ENCODE data around the gene MGAT1. TPM values are rescaled to one million over a fixed set of nuclear protein-coding genes. Genes with fewer than 3 reads are reported as not detected.

The MGAT1 gene
- polyA plus RNA-seq, 2 of the 4 experiments (the other 2 are of a cell fraction) = 53.0 to 61.8 TPM

DNA sequence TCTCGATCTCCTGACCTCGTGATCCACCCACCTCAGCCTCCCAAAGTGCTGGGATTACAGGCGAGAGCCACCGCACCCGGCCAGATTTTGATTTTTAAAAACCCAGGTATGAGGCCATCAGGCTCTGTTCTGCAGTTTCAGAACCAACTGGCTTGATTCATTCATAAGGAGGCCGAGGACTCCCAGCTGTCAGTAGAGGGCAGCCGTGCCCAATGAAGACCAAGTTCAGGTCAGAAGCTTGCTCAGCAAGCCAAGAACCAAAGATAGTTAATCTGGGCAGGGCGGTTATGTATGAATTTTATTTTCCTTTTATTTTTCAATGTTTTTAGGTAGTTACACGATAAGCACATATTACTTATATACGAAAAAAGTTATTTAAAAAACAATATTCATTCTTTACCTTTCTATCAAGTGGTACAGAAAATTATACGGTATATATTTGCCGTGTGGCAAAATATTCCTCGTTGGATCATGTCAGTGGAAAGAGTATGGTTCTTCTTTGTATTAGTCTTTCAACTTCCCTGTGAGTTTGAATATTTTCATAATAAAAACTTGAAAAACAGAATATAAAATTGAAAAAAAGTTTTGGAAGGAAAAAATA, 18.0 kb downstream of the MGAT1 start:
- H3K4me2 ChIP-seq = no peak overlapping the region
- H3K27ac ChIP-seq = no peak overlapping the region
- peaks cover 15% of the 10 kb centered on the region for H3K4me1 ChIP-seq
- ChIA-PET POLR2A (interaction anchor here (0.9 to 1.2 kb wide), 3 partner anchors 24 to 76 kb away, joined by 3 to 8 read pairs (median 4); partner anchors contain the start of gene ZFP62), CTCF (interaction anchor here (0.6 to 3.6 kb wide), 25 partner anchors 9 to 501 kb away, joined by 3 to 38 read pairs (median 4); partner anchors contain the start of gene MGAT1)
- H3K4me3 ChIP-seq = no peak overlapping the region
- peak; percentile 84 to 85 for DNase-seq (ENCODE audit: low read depth in 1 of 2, low spot score in 1 of 2)
- FAIRE-seq = no peak
- 30% methylated on average over 13 of the region's 13 CpGs for WGBS (ENCODE audit: missing lambda C conversion rate)
- H3K9me3 ChIP-seq = no peaks in the 10 kb centered on the region
- ATAC-seq = peak; percentile 71 to 85; a peak in 5 of 6 replicates
- TF ChIP-seq, protein P1, sequence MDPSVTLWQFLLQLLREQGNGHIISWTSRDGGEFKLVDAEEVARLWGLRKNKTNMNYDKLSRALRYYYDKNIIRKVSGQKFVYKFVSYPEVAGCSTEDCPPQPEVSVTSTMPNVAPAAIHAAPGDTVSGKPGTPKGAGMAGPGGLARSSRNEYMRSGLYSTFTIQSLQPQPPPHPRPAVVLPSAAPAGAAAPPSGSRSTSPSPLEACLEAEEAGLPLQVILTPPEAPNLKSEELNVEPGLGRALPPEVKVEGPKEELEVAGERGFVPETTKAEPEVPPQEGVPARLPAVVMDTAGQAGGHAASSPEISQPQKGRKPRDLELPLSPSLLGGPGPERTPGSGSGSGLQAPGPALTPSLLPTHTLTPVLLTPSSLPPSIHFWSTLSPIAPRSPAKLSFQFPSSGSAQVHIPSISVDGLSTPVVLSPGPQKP (IDR thresholded peaks at IDR 0.05; ENCODE audit: low read depth, low read length) = no peak
- TF ChIP-seq RNF2 (IDR thresholded peaks at IDR 0.05; ENCODE audit: borderline replicate concordance, low read depth) (no peak), SMC3 (IDR thresholded peaks at IDR 0.05) (peak; percentile 70), MAFK (IDR thresholded peaks at IDR 0.05; ENCODE audit: partially characterized antibody) (no peak), CHD4 (IDR thresholded peaks at IDR 0.05; ENCODE audit: borderline replicate concordance) (no peak), RAD21 (conservative IDR thresholded peaks at IDR 0.05 in 1 of 2, IDR thresholded peaks at IDR 0.05 in 1 of 2) (peak; percentile 88 to 92)
- TF ChIP-seq, protein P2, sequence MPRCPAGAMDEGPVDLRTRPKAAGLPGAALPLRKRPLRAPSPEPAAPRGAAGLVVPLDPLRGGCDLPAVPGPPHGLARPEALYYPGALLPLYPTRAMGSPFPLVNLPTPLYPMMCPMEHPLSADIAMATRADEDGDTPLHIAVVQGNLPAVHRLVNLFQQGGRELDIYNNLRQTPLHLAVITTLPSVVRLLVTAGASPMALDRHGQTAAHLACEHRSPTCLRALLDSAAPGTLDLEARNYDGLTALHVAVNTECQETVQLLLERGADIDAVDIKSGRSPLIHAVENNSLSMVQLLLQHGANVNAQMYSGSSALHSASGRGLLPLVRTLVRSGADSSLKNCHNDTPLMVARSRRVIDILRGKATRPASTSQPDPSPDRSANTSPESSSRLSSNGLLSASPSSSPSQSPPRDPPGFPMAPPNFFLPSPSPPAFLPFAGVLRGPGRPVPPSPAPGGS (IDR thresholded peaks at IDR 0.05) = no peak
- TF ChIP-seq, protein P3, sequence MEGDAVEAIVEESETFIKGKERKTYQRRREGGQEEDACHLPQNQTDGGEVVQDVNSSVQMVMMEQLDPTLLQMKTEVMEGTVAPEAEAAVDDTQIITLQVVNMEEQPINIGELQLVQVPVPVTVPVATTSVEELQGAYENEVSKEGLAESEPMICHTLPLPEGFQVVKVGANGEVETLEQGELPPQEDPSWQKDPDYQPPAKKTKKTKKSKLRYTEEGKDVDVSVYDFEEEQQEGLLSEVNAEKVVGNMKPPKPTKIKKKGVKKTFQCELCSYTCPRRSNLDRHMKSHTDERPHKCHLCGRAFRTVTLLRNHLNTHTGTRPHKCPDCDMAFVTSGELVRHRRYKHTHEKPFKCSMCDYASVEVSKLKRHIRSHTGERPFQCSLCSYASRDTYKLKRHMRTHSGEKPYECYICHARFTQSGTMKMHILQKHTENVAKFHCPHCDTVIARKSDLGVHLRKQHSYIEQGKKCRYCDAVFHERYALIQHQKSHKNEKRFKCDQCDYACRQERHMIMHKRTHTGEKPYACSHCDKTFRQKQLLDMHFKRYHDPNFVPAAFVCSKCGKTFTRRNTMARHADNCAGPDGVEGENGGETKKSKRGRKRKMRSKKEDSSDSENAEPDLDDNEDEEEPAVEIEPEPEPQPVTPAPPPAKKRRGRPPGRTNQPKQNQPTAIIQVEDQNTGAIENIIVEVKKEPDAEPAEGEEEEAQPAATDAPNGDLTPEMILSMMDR (IDR thresholded peaks at IDR 0.05) = peak; percentile 77

DNA sequence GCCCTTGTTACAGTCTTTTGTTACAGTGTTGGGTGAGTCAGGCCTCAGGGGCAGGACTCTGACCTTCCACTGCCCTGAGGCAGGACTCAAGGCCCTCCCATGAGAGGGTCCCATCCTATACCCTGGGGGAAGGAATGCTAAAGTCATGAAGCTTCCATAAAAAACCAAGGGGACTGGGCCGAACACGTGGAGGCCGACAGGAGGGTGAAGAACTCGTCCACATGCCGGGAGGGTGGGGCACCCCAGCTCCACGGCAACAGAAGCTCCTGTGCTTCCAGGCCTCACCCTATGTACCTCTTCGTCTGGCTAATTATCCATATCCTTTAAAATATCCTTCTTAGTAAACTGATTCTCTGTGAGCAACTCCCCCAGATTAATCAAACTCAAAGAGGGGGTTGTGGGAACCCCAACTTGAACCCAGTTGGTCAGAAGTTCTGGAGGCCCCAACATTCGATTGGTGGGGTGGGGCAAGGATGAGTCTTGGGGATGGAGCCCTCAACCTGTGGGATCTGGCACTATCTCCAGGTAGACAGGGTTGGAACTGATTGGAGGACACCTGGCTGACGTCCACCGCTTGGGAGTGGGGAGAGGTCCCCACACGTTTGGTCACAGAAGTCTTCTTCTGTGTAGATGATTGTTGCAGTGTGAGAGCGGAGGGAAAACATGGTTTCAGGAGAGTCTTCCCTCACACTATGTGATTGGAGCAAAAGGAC, 19.1 kb downstream of the MGAT1 start:
- WGBS (ENCODE audit: missing lambda C conversion rate) = 81% methylated on average over 12 of the region's 12 CpGs
- FAIRE-seq (no peak), ATAC-seq (no peak), DNase-seq (ENCODE audit: low read depth in 1 of 2, low spot score in 1 of 2) (no peak)
- H3K9me3 ChIP-seq = no peaks in the 10 kb centered on the region
- no peak for TF ChIP-seq ZNF302 (CRISPR knock-in tag; IDR thresholded peaks at IDR 0.05)
- TF ChIP-seq, protein P2 (IDR thresholded peaks at IDR 0.05) = no peak
- no peak for TF ChIP-seq FOSL2 (IDR thresholded peaks at IDR 0.05)
- no peak for TF ChIP-seq FOSL2 (CRISPR knock-in tag; IDR thresholded peaks at IDR 0.05)
- H3K4me3 ChIP-seq = no peak overlapping the region
- CTCF ChIA-PET = interaction anchor here (0.8 to 3.6 kb wide), 18 partner anchors 9 to 502 kb away, joined by 3 to 38 read pairs (median 4); partner anchors contain the start of gene MGAT1
- H3K4me1 ChIP-seq = peaks cover 15% of the 10 kb centered on the region
- no peak overlapping the region for H3K27ac ChIP-seq
- H3K4me2 ChIP-seq = no peak overlapping the region
- POLR2A ChIA-PET = interaction anchor here (1.2 kb wide), 1 partner anchor 27 kb away, joined by 8 read pairs; no protein-coding TSS in a partner anchor

DNA sequence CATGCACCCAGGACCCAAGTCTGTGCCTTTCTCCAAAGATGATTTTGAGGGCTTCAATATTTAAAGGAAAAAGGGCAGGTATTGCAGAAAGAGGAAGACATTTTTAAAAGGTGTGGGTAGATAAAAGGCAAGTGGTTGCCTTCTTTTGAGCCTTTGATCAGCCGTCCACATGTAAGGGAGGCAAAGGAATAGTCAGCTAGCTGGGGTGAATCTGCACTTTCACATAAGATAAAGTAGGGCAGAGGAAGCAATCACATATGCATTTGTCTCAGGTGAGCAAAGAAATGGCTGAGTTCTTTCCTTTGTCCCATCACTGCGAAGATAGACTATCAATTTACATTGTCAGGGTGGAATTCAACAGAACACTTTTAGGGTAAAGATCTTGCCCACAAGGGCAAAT, 19.9 kb downstream of the MGAT1 start:
- Histone ChIP-seq H3K9me3 (no peaks in the 10 kb centered on the region), H3K4me1 (peaks cover 15% of the 10 kb centered on the region), H3K4me2 (no peak overlapping the region), H3K4me3 (no peak overlapping the region), H3K27ac (no peak overlapping the region)
- CTCF ChIA-PET = interaction anchor here (0.6 to 2.7 kb wide), 9 partner anchors 9 to 430 kb away, joined by 3 to 13 read pairs (median 3); no protein-coding TSS in a partner anchor
- POLR2A ChIA-PET = interaction anchor here (1.1 kb wide), 1 partner anchor 79 kb away, joined by 3 read pairs; the partner anchor contains the start of gene ZFP62
- 82% methylated on average over 2 of the region's 2 CpGs for WGBS (ENCODE audit: missing lambda C conversion rate)
- ATAC-seq (no peak), DNase-seq (ENCODE audit: low read depth in 1 of 2, low spot score in 1 of 2) (no peak), FAIRE-seq (no peak)
- TF ChIP-seq MYC (IDR thresholded peaks at IDR 0.05; ENCODE audit: borderline replicate concordance, low read length) = no peak
- TF ChIP-seq FOXS1 (CRISPR knock-in tag; IDR thresholded peaks at IDR 0.05) = no peak
- no peak for TF ChIP-seq CHD4 (IDR thresholded peaks at IDR 0.05; ENCODE audit: borderline replicate concordance)
- TF ChIP-seq EHMT2 (IDR thresholded peaks at IDR 0.05; ENCODE audit: low read depth) = no peak
- TF ChIP-seq KDM1A (IDR thresholded peaks at IDR 0.05; ENCODE audit: low read depth) = no peak
- no peak for TF ChIP-seq HOXB5 (CRISPR knock-in tag; IDR thresholded peaks at IDR 0.05)
- no peak for TF ChIP-seq ZC3H11A (IDR thresholded peaks at IDR 0.05)
- TF ChIP-seq RARB (CRISPR knock-in tag; IDR thresholded peaks at IDR 0.05) = no peak
- TF ChIP-seq SREBF2 (IDR thresholded peaks at IDR 0.05) = no peak
- TF ChIP-seq, protein P4, sequence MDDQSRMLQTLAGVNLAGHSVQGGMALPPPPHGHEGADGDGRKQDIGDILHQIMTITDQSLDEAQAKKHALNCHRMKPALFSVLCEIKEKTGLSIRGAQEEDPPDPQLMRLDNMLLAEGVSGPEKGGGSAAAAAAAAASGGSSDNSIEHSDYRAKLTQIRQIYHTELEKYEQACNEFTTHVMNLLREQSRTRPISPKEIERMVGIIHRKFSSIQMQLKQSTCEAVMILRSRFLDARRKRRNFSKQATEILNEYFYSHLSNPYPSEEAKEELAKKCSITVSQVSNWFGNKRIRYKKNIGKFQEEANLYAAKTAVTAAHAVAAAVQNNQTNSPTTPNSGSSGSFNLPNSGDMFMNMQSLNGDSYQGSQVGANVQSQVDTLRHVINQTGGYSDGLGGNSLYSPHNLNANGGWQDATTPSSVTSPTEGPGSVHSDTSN (IDR thresholded peaks at IDR 0.05) = no peak
- no peak for TF ChIP-seq CBX8 (IDR thresholded peaks at IDR 0.05)
- no peak for TF ChIP-seq ZSCAN20 (CRISPR knock-in tag; IDR thresholded peaks at IDR 0.05)
- TF ChIP-seq CEBPB (IDR thresholded peaks at IDR 0.05) = no peak
- TF ChIP-seq POLR2A (IDR thresholded peaks at IDR 0.05; ENCODE audit: low read length) = no peak
- TF ChIP-seq RCOR1 (IDR thresholded peaks at IDR 0.05; ENCODE audit: low read depth, low read length) = no peak

Data from A549 (cell line).